Stimulated activated naive CD8-positive, alpha-beta T cell treated with anti-CD3 and anti-CD28 coated beads, Interleukin-15, Interleukin-2, amounts not matched to agents 100 ng/mL and 50 ng/mL, for 24 hours (primary cell): ENCODE results near the gene CLDN20.
"Not testable (repeated sequence)": the region's sequence is repeated elsewhere in the genome, so short reads cannot be mapped to it uniquely, and the experiment has no call there.

Experiments
- H3K27ac Mint-ChIP-seq: one replicate; pipeline ENCODE4 v1.8.0; 2021; ENCODE audit warnings: mild to moderate bottlenecking, mixed read lengths
- H3K27me3 Mint-ChIP-seq: one replicate; pipeline ENCODE4 v1.8.0; 2021; ENCODE audit warnings: mixed read lengths
- H3K36me3 Mint-ChIP-seq: one replicate; pipeline ENCODE4 v1.8.0; 2021; ENCODE audit warnings: low read depth, mixed read lengths
- H3K4me1 Mint-ChIP-seq: one replicate; pipeline ENCODE4 v1.8.0; 2021; ENCODE audit warnings: low read depth, mixed read lengths
- H3K4me3 Mint-ChIP-seq: one replicate; pipeline ENCODE4 v1.8.0; 2021; ENCODE audit warnings: mild to moderate bottlenecking, mixed read lengths
- H3K9me3 Mint-ChIP-seq: one replicate; pipeline ENCODE4 v1.8.0; 2021; ENCODE audit warnings: mixed read lengths

CLDN20 gene

DNA sequence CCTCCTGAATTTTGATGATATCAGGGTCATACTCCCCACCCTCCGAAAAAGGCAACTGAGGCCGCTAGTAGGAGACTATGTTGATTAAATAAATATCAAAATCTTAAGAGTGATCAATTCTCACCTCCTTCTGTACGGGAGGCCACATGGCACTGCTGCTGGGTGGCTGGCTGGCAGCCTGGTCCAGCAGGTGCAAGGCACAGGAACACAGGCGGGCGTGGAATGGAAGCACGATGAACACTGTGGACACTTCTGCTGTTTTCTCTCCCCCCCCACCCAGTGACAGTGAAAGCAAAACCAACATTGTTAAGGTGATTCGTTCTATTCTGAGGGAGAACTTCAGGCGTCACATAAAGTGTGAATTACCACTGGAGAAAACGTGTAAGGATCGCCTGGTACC, 9.7 kb upstream of the CLDN20 start:
- Mint-ChIP-seq H3K27ac (no peak overlapping the region), H3K4me1 (peaks cover 4% of the 10 kb centered on the region), H3K9me3 (no peaks in the 10 kb centered on the region), H3K4me3 (no peak overlapping the region), H3K27me3 (no peaks in the 10 kb centered on the region), H3K36me3 (peaks cover 72% of the 10 kb centered on the region)

DNA sequence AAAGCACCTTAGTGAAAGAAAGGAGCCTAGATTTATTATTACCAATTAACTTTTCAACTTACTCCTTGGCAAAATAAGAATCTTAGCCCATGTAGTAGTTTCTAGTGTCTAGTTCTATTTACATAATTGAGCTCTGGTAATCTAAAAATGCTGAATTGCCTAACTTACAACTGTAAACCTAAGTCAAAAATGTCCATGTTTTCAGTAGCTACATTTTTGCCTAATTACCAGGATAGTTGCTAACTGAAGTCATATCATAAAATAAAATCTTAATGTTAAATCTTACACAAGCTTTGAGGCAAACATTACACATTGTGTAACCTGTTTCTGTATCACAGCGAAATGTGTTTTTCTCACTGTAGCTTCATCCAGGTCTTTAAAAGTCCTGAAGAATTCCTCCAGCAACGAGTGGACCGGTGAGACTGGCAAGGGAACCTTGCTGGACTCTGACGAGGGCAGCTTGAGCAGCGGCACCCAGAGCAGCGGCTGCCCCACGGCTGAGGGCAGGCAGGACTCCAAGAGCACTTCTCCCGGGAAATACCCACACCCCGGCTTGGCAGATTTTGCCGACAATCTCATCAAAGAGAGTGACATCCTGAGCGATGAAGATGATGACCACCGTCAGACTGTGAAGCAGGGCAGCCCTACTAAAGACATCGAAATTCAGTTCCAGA, 7.6 kb upstream of the CLDN20 start:
- no peak overlapping the region for H3K4me3 Mint-ChIP-seq
- H3K27ac Mint-ChIP-seq = no peak overlapping the region
- H3K9me3 Mint-ChIP-seq = no peaks in the 10 kb centered on the region
- no peaks in the 10 kb centered on the region for H3K27me3 Mint-ChIP-seq
- peaks cover 67% of the 10 kb centered on the region for H3K36me3 Mint-ChIP-seq
- H3K4me1 Mint-ChIP-seq = peaks cover 13% of the 10 kb centered on the region

DNA sequence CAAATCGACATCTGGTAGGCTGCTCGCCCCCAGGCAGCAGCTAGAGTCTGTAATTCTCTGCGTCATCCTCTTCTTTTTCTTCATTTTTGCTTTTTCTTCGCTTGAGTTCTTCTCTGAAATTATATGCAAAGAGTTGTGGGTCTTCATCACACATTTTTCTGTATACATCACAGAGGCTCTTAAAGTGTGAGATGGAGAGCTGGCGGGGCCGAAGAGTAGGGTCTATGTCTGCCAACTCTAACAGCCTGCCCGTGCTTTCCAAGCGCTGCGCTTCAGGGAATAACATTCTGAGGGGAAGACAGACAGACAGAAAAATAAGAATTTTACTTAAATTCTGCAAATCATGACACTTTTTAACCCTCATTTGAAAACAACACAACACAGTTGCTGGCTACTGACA, 6.0 kb upstream of the CLDN20 start:
- Mint-ChIP-seq H3K4me1 (peaks cover 14% of the 10 kb centered on the region), H3K4me3 (no peak overlapping the region), H3K27me3 (no peaks in the 10 kb centered on the region), H3K36me3 (peaks cover 67% of the 10 kb centered on the region), H3K27ac (no peak overlapping the region), H3K9me3 (no peaks in the 10 kb centered on the region)

DNA sequence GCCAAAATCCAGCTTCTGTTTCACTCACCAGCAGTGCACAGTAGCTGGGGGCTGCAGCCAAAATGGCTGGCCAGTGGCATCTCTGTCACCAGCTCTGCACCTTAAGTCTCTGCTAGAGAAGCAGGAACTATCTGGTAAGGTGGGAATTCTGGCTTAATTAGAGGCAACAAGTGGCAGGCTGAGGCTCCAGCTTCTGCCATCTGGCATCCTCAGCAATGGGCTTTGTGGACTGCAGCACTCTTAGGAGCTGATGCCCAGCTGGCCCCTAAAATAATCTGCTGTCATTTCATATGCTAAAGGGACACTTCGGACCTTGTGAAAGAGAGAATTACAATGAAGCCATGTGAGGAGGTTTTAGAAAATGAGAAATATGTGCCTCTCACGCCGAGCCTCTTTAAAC, 4.6 kb upstream of the CLDN20 start:
- H3K4me1 Mint-ChIP-seq = peaks cover 14% of the 10 kb centered on the region
- no peak overlapping the region for H3K4me3 Mint-ChIP-seq
- peaks cover 60% of the 10 kb centered on the region for H3K36me3 Mint-ChIP-seq
- H3K27ac Mint-ChIP-seq = no peak overlapping the region
- no peaks in the 10 kb centered on the region for H3K9me3 Mint-ChIP-seq
- H3K27me3 Mint-ChIP-seq = no peaks in the 10 kb centered on the region

DNA sequence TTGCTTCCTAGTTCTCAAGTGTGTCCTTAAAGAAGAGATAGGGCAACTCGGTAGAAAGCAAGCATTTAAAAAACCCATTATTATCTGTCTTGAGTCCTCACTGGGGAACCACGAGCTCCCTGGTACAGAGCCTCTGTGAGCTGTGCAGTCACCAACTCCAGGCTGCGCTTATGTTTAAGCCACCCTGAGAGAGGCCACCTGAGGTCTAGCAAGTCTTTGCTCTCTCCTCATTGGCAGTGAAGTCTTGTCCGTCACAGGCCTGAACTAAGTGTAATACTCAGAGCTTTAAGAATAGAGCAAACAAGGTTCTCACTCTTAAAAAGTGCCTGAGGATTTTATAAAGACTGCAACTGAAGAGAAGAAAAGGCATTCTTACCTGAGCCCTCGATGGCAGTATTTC, 3.9 kb upstream of the CLDN20 start:
- Mint-ChIP-seq H3K9me3 (no peaks in the 10 kb centered on the region), H3K4me3 (no peak overlapping the region), H3K4me1 (peaks cover 10% of the 10 kb centered on the region), H3K27me3 (no peaks in the 10 kb centered on the region), H3K27ac (no peak overlapping the region), H3K36me3 (peaks cover 59% of the 10 kb centered on the region)

DNA sequence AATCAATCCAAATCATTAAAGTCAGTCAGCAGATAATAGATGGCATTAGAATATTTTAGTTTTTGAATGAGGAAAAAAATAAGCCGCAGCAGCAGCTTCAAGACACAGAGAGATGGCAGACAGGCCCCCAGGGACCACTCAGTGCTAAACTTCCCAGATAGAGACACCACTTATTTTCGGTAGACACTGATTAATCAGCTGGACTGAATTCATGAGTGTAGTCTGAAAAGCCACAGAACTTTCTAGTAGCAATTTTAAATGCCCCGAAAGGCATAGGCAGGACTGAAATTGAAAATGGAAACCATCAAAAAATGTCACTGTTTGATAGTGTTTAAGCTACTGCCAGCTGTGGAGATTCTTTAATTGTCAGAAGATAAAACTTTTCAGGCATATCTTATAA, 3.1 kb upstream of the CLDN20 start:
- Mint-ChIP-seq H3K9me3 (no peaks in the 10 kb centered on the region), H3K27ac (no peak overlapping the region), H3K27me3 (no peaks in the 10 kb centered on the region), H3K4me3 (no peak overlapping the region), H3K4me1 (peaks cover 10% of the 10 kb centered on the region), H3K36me3 (peaks cover 59% of the 10 kb centered on the region)

DNA sequence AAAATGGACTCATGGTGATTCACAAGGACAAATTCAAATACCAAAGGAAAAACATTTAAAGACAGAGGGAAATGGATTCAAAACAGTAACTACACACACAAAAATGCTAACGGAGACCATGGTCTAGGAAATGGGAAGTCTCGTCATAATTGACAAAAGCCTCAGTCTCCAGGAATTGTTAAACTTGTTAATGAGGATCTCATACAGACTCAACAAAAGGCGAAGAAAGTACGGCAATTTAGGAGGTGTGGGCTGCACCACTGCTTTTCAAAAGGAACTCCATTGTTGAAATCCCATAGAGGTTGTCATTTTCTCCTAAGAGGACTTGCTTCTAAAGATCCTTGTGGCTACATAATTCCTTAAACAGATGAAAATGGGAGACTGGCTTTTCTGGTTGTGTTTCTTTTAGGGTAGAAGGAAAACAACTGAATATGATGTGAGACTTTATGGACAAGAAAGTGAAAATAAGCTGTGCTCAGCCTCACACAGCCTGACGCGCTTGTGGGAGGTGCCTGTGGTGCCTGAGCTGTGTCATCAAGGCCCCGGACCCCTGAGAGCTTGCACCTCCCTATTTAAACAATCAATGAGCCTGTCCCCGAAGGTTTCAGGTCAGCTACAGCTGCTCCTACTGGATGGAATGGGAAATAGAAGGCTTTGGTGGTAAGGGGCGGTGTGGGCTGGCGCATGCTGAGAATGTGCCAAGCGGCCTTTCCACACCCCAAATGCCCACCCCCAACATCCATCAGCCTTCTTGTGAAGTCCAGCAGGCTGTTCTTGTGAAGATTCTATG, 2.5 kb upstream of the CLDN20 start:
- Mint-ChIP-seq H3K27me3 (no peaks in the 10 kb centered on the region), H3K4me3 (no peak overlapping the region), H3K36me3 (peaks cover 64% of the 10 kb centered on the region), H3K4me1 (peaks cover 10% of the 10 kb centered on the region), H3K9me3 (no peaks in the 10 kb centered on the region), H3K27ac (no peak overlapping the region)

DNA sequence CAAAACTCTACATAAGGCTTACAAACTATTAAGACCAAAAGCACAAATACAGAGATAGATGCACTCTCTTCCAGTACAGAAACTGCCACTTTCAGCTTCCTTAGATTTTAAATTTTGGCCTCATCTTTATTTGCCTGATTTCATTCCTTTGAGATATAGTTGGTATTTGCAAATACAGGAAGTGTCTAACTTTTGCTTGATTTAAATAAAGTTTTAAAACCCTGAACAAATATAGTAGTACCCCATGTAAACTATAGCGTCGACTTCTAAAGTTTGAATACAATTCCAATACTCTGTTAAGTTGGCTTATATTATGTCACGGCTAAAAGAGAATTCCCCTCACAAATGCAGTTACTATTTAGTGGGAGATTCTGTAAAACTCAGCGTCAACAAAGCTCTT, 1.2 kb upstream of the CLDN20 start:
- peaks cover 57% of the 10 kb centered on the region for H3K36me3 Mint-ChIP-seq

DNA sequence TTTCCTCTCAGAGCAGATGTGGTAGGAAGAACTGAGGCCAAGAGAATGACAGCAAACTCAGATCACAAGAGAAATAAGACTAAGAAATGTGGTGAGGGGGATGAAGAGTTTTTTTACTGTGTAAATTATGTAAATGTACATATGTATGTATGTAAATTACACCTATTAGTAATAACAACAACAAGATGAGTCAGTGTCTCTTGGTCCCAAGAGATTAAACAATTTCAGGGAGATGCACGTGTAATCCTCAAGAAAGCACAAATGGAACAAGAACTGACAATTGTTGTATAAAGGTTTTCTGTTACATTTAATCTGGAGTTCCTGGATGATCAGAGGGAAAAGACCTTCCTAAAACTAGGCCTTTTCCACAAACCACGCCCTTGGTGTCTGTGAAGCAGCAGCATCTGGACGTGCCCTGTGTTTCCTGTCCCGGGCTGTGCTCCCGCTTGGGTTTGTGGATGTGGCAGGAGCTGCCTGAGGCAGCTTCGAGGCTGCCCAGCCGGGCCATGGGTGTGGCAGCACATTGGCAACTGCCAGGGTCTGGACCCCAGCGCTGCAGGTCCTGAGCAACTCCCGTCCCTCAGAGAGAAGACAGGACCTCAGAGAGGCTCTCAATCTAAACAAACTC, 994 bp downstream of the CLDN20 start:
- H3K27me3 Mint-ChIP-seq = no peaks in the 10 kb centered on the region
- H3K27ac Mint-ChIP-seq = no peak overlapping the region
- no peaks in the 10 kb centered on the region for H3K9me3 Mint-ChIP-seq
- H3K36me3 Mint-ChIP-seq = peaks cover 51% of the 10 kb centered on the region
- no peak overlapping the region for H3K4me3 Mint-ChIP-seq
- peaks cover 17% of the 10 kb centered on the region for H3K4me1 Mint-ChIP-seq

More for the DNA sequence above, 1.2 kb upstream of the CLDN20 start:
- no peaks in the 10 kb centered on the region for H3K27me3 Mint-ChIP-seq
- H3K9me3 Mint-ChIP-seq = no peaks in the 10 kb centered on the region
- H3K4me1 Mint-ChIP-seq = peaks cover 10% of the 10 kb centered on the region
- no peak overlapping the region for H3K4me3 Mint-ChIP-seq
- peak overlapping the region; percentile 37 for H3K27ac Mint-ChIP-seq

DNA sequence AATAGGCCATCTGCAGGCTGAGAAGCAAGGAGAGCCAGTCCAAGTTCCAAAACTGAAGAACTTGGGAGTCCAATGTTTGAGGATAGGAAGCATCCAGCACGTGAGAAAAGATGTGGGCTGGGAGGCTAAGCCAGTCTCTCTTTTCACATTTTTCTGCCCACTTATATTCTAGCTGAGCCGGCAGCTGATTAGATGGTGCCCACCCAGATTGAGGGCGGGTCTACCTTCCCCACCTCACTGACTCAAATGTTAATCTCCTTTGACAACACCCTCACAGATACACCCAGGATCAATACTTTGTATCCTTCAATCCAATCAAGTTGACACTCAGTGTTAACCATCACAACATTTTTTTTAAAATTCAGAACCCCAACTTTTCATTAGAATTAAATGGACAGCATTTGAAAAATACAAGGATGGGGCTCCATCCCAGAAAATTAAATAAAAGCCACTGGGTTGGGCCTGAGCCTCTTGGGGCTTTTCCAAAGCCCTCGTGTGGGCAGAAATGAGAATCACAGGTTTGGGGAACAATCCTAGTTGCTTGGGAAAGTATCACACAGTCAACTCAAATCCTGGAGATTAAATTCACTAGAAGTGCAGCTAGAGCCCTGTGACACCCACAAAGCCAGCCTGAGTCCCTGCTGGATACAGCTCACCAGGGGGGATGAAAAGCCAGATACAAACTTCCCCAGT, 2.2 kb downstream of the CLDN20 start:
- H3K27ac Mint-ChIP-seq = no peak overlapping the region
- H3K27me3 Mint-ChIP-seq = no peaks in the 10 kb centered on the region
- peaks cover 11% of the 10 kb centered on the region for H3K4me1 Mint-ChIP-seq
- no peaks in the 10 kb centered on the region for H3K9me3 Mint-ChIP-seq
- no peak overlapping the region for H3K4me3 Mint-ChIP-seq
- peaks cover 47% of the 10 kb centered on the region for H3K36me3 Mint-ChIP-seq

DNA sequence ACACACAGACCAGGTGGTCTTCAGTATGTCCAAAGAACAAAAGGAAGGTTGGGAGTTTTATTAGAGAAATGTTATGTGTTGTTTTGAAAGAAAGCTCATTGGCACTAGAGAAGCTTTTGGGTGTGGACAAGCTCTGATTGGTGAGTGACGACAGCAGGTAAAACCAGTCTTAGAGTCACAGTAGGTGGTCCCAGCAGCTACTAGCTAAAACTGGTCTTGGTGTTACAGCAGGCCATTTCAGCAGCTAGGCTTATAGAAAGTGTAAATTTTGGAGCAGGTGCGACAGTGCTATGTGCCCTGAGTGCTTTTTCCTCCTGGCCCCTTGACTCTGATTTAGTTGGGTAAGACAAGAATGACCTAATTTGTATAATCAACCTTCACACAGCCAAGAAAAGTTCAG, 3.6 kb downstream of the CLDN20 start:
- Mint-ChIP-seq H3K27ac (no peak overlapping the region), H3K36me3 (peaks cover 46% of the 10 kb centered on the region), H3K27me3 (no peaks in the 10 kb centered on the region), H3K4me1 (peaks cover 7% of the 10 kb centered on the region), H3K4me3 (no peak overlapping the region), H3K9me3 (no peaks in the 10 kb centered on the region)

DNA sequence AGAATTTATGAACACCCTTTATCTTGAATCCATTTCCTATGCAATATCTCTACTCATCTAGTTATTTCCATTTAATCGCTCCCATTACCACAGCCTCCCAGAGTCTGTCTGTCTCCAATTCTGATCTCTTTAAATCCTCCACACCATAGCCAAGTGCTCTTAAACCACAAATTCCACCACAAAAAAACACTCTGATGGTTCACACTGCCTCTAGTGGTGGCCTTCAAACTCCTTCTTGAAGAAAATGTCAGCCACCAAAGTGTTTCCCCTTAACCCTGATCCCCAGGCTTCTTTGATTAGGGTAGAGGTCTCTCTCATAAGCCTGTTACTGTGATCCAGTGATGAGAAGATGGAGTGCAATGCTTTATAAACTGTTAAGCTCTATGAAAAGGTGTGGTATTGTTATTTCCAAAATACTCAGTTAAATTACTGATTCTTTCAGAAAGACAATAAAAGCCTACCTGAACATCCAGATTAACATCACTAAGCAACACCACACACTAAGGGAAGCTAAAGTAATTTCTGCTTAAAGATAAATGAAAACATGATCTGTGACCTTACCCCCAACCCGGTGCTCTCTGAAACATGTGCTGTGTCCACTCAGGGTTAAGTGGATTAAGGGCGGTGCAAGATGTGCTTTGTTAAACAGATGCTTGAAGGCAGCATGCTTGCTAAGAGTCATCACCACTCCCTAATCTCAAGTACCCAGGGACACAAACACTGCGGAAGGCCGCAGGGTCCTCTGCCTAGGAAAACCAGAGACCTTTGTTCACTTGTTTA, 4.5 kb downstream of the CLDN20 start:
- not testable (repeated sequence) for H3K27ac Mint-ChIP-seq

DNA sequence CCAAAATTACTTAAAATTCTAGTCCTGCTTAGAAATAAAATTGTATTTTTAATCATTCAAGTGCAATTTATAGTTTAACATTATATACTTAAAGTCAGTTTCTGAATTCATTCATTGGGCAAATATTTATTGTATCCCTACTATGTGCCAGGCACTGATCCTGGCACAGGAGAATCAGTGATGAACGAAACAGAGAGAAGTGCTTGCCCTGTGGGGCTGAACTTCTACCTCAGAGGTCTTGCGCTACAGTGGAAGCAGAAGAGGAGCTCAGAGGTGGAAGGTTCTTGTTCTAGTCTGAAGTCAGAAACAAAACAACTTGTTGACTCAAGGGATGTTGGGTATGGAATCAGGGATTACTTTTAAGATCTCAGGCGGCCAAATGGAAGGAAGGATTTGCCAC, 6.0 kb downstream of the CLDN20 start:
- peaks cover 12% of the 10 kb centered on the region for H3K4me1 Mint-ChIP-seq
- peaks cover 50% of the 10 kb centered on the region for H3K36me3 Mint-ChIP-seq
- H3K27ac Mint-ChIP-seq = no peak overlapping the region

More for the DNA sequence above, 4.5 kb downstream of the CLDN20 start:
- peaks cover 53% of the 10 kb centered on the region for H3K36me3 Mint-ChIP-seq
- H3K4me3 Mint-ChIP-seq, H3K4me1 Mint-ChIP-seq, H3K9me3 Mint-ChIP-seq, H3K27me3 Mint-ChIP-seq: not testable (repeated sequence)

DNA sequence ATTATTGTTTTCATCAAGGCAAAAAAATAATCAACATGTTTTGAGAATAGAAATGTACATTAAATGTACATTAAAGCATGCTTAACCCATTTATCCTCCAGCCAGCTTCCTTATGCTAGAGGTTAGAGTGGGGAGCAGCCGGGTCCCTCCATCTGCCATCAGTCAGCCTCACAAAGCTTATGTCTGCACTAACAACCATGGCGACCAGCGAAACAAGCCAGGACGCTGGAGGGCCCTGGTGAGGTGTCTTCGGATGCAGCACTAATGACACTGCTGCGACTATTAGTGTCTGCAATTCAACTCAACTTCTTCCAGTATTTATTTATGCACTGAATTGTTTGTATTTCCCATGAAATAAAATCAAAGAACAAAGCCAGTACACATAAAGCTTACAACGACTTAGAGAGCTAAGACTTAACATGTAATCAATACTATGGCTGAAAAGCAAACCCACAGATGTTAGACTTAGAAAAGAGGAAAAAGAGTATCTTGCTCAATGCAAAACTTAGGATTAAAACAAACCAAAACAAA, 6.8 kb downstream of the CLDN20 start:
- Mint-ChIP-seq H3K9me3 (no peaks in the 10 kb centered on the region), H3K4me1 (peaks cover 12% of the 10 kb centered on the region), H3K36me3 (peaks cover 49% of the 10 kb centered on the region), H3K27ac (no peak overlapping the region), H3K27me3 (no peaks in the 10 kb centered on the region), H3K4me3 (no peak overlapping the region)

More for the DNA sequence above, 6.0 kb downstream of the CLDN20 start:
- Mint-ChIP-seq H3K9me3 (no peaks in the 10 kb centered on the region), H3K4me3 (no peak overlapping the region), H3K27me3 (no peaks in the 10 kb centered on the region)
